Smooth muscle cell (in vitro differentiated cells): ENCODE data around the gene SCAP. TPM values are rescaled to one million over a fixed set of nuclear protein-coding genes. Genes with fewer than 3 reads are reported as not detected.

ENCODE experiments used
- DNase-seq: peaks from one replicate; lab custom pipeline; 2025; ENCODE audit not compliant: unreplicated experiment; lab: John Stamatoyannopoulos, UW
- H2AFZ ChIP-seq: fragments of 200-600 bp; sonication (generic); 2 replicates; pipeline ENCODE4 v1.6.0; 2016; ENCODE audit warnings: antibody characterized with exemption, low read depth, mild to moderate bottlenecking
- H3F3A ChIP-seq: fragments of 200-600 bp; sonication (generic); 2 replicates; pipeline ENCODE4 v1.6.0; 2017; ENCODE audit warnings: antibody characterized with exemption, low read depth
- H3K27ac ChIP-seq: fragments of 200-600 bp; sonication (generic); 2 replicates; pipeline ENCODE4 v1.5.1; 2016; ENCODE audit warnings: low read depth, mild to moderate bottlenecking
- H3K27me3 ChIP-seq: fragments of 200-600 bp; sonication (generic); 2 replicates; pipeline ENCODE4 v1.6.1; 2016; ENCODE audit warnings: low read depth, mild to moderate bottlenecking
- H3K36me3 ChIP-seq: fragments of 200-600 bp; sonication (generic); 2 replicates; pipeline ENCODE4 v1.5.1; 2016; ENCODE audit warnings: low read depth
- H3K4me1 ChIP-seq: fragments of 200-600 bp; sonication (generic); 2 replicates; pipeline ENCODE4 v1.5.1; 2016; ENCODE audit warnings: low read depth
- H3K4me2 ChIP-seq: fragments of 200-600 bp; sonication (generic); 2 replicates; pipeline ENCODE4 v1.6.0; 2016; ENCODE audit warnings: mild to moderate bottlenecking
- H3K4me3 ChIP-seq: fragments of 200-600 bp; sonication (generic); 2 replicates; pipeline ENCODE4 v1.5.1; 2016; ENCODE audit warnings: mild to moderate bottlenecking
- H3K79me2 ChIP-seq: fragments of 200-600 bp; sonication (generic); 2 replicates; pipeline ENCODE4 v1.6.0; 2016; ENCODE audit warnings: low read depth, mild to moderate bottlenecking
- H3K9ac ChIP-seq: fragments of 200-600 bp; sonication (generic); 2 replicates; pipeline ENCODE4 v1.6.0; 2016; ENCODE audit warnings: low read depth
- H3K9me3 ChIP-seq: fragments of 200-600 bp; sonication (generic); replicated peaks from 2 replicates; pipeline ENCODE4 v1.5.1; 2016; ENCODE audit warnings: low read depth
- H4K20me1 ChIP-seq: fragments of 200-600 bp; sonication (generic); 2 replicates; pipeline ENCODE4 v1.6.0; 2016; ENCODE audit warnings: low read depth
- WGBS: methylation state at CpG from one replicate; pipeline ENCODE4 v1.1.7; 2016; ENCODE audit warnings: low lambda C conversion rate; 5-methylcytosine and 5-hydroxymethylcytosine counted together
- polyA plus RNA-seq: library from polyadenylated mRNA; unstranded; fragments of >200 nt; fragmentation: Nextera tagmentation; extraction: Ambion mirVana; gene quantifications from 2 replicates; pipeline ENCODE4 v1.2.1, GENCODE V29; 2016
- total RNA-seq: library from RNA; depleted of rRNA; stranded (reverse); fragments of >200 nt; gene quantifications from 2 replicates; pipeline ENCODE4 v1.2.3, GENCODE V29; 2014
- TF ChIP-seq, protein P1 (sequence below): fragments of 200-600 bp; sonication (generic); IDR thresholded peaks from 2 replicates; pipeline ENCODE4 v1.5.1; 2017; ENCODE audit warnings: borderline replicate concordance, mild to moderate bottlenecking, antibody characterized with exemption; ENCODE audit not compliant: insufficient read depth, poor library complexity, severe bottlenecking

Gene SCAP
- total and polyA plus RNA-seq, 2 experiments from 2014 or later, result 29.2 to 31.0 TPM

- Histone ChIP-seq H3K9me3 (no peaks in the 10 kb centered on the region), H3K9ac (no peak overlapping the region), H3K27ac (no peak overlapping the region), H3F3A (no peaks in the 10 kb centered on the region), H2AFZ (no peak overlapping the region), H4K20me1 (peaks cover 29% of the 10 kb centered on the region), H3K36me3 (no peaks in the 10 kb centered on the region), H3K4me3 (no peak overlapping the region), H3K79me2 (peaks cover 4% of the 10 kb centered on the region), H3K4me1 (no peaks in the 10 kb centered on the region), H3K27me3 (no peaks in the 10 kb centered on the region), H3K4me2 (no peak overlapping the region)
- TF ChIP-seq, protein P1, sequence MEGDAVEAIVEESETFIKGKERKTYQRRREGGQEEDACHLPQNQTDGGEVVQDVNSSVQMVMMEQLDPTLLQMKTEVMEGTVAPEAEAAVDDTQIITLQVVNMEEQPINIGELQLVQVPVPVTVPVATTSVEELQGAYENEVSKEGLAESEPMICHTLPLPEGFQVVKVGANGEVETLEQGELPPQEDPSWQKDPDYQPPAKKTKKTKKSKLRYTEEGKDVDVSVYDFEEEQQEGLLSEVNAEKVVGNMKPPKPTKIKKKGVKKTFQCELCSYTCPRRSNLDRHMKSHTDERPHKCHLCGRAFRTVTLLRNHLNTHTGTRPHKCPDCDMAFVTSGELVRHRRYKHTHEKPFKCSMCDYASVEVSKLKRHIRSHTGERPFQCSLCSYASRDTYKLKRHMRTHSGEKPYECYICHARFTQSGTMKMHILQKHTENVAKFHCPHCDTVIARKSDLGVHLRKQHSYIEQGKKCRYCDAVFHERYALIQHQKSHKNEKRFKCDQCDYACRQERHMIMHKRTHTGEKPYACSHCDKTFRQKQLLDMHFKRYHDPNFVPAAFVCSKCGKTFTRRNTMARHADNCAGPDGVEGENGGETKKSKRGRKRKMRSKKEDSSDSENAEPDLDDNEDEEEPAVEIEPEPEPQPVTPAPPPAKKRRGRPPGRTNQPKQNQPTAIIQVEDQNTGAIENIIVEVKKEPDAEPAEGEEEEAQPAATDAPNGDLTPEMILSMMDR, result no peak
- no peak for DNase-seq
- WGBS, result 97% methylated on average over 18 of the region's 18 CpGs
These were observed 67.6 kb downstream of the SCAP start for GRCh38 chr3:47407896-47408838.

DNA sequence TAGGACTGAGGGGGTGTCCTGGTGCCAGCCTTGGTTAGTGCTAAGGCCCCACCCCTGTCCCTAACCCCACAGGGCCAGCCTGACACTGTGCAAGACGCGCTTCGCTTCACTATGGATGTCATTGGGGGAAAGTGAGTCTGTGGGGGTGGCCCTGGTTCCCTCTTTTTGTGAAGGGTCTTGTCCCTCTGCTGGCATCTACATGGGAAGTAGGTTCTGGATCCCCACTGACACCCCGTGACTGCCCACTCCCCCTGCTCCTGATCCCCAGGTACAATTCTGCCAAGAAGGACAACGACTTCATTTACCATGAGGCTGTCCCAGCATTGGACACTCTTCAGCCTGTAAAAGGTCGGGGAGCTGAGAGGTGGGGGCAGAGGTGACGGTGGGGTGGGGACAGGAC is 68.5 kb downstream of the SCAP start:
- no peaks in the 10 kb centered on the region for H3K27me3 ChIP-seq
- TF ChIP-seq, protein P1, result no peak
- H3K27ac ChIP-seq, result no peak overlapping the region
- H4K20me1 ChIP-seq, result peaks cover 39% of the 10 kb centered on the region
- no peaks in the 10 kb centered on the region for H3F3A ChIP-seq
- H3K9me3 ChIP-seq, result no peaks in the 10 kb centered on the region
- no peaks in the 10 kb centered on the region for H3K4me1 ChIP-seq
- no peak overlapping the region for H3K4me2 ChIP-seq
- DNase-seq, result no peak
- no peak overlapping the region for H3K9ac ChIP-seq
- 97% methylated on average over 6 of the region's 7 CpGs for WGBS
- no peak overlapping the region for H3K4me3 ChIP-seq
- no peak overlapping the region for H2AFZ ChIP-seq
- peaks cover 7% of the 10 kb centered on the region for H3K79me2 ChIP-seq
- H3K36me3 ChIP-seq, result no peaks in the 10 kb centered on the region

- WGBS, result 95% methylated on average over 9 of the region's 9 CpGs
- Histone ChIP-seq H3K9me3 (no peaks in the 10 kb centered on the region), H3K4me2 (no peak overlapping the region), H3K27ac (no peak overlapping the region), H2AFZ (no peak overlapping the region), H3K4me1 (no peaks in the 10 kb centered on the region), H3K27me3 (no peaks in the 10 kb centered on the region), H3K4me3 (no peak overlapping the region), H3K36me3 (no peaks in the 10 kb centered on the region), H4K20me1 (peaks cover 44% of the 10 kb centered on the region), H3K9ac (no peak overlapping the region), H3K79me2 (peaks cover 12% of the 10 kb centered on the region), H3F3A (no peaks in the 10 kb centered on the region)
- TF ChIP-seq, protein P1, result no peak
- no peak for DNase-seq
These were observed 69.0 kb downstream of the SCAP start for GRCh38 chr3:47406762-47407149.
